NB4 (cell line): Measurements from ENCODE around the gene MAU2.

ENCODE experiments used
- DNase-seq: peaks from one replicate; pipeline ENCODE4 v3.0.0; 2010; ENCODE audit warnings: low read depth
- H3K4me3 ChIP-seq: one replicate; pipeline ENCODE4 v1.5.1; 2011; ENCODE audit warnings: mild to moderate bottlenecking, low read depth, low read length, moderate library complexity
- MYC ChIP-seq: IDR thresholded peaks from 2 replicates; pipeline ENCODE4 v1.6.1; 2011; ENCODE audit warnings: low read depth, low read length
- POLR2A ChIP-seq: IDR thresholded peaks from 2 replicates; pipeline ENCODE4 v1.6.1; 2011; ENCODE audit warnings: mild to moderate bottlenecking; ENCODE audit not compliant: insufficient read length; ENCODE audit errors: extremely low read depth
- TF ChIP-seq, protein P1 (sequence below): IDR thresholded peaks from one replicate; pipeline ENCODE4 v1.5.1; 2012; ENCODE audit warnings: low read depth, low read length
- TF ChIP-seq, protein P2 (sequence below): IDR thresholded peaks from 2 replicates; pipeline ENCODE4 v1.6.1; 2011; ENCODE audit warnings: low read depth, low read length

MAU2 gene

DNA sequence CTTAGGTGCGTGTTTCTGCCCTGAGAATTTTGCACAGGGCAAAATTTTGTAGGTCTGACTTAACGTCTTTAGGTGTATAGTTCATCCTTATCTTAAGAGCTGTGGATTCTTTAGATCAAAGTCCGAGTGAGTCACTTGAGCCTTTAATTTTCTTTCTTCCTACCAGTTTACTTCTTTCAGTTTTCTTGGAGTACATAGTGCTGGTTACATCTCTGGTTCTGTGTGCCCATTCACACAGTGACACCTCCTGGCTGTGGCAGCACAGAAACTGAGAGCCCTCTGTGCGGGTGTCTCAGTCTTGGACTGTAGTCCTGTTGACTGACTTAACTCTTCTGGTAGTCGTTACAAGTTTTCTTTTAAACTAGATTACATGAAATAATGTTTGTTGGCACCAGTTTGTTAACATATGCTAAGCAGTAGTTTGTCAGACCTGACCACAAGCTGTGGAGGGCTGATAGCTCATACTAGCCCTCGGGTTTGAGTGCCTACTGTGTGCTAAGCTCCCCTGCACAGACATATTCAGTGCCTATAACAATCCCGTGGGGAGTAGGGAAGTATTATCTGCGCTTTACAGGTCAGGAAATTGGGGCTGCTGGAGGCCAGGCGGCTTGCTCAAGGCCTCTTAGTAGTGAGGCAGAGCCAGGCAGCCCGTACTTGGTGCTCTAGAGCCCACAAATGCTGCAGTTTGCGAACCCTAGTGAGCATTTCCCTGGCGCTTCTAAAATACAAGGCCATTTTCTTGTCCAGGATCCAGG, 86.4 kb downstream of the MAU2 start:
- TF ChIP-seq, protein P1, sequence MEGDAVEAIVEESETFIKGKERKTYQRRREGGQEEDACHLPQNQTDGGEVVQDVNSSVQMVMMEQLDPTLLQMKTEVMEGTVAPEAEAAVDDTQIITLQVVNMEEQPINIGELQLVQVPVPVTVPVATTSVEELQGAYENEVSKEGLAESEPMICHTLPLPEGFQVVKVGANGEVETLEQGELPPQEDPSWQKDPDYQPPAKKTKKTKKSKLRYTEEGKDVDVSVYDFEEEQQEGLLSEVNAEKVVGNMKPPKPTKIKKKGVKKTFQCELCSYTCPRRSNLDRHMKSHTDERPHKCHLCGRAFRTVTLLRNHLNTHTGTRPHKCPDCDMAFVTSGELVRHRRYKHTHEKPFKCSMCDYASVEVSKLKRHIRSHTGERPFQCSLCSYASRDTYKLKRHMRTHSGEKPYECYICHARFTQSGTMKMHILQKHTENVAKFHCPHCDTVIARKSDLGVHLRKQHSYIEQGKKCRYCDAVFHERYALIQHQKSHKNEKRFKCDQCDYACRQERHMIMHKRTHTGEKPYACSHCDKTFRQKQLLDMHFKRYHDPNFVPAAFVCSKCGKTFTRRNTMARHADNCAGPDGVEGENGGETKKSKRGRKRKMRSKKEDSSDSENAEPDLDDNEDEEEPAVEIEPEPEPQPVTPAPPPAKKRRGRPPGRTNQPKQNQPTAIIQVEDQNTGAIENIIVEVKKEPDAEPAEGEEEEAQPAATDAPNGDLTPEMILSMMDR = no peak
- TF ChIP-seq MYC (no peak), POLR2A (no peak)
- TF ChIP-seq, protein P2, sequence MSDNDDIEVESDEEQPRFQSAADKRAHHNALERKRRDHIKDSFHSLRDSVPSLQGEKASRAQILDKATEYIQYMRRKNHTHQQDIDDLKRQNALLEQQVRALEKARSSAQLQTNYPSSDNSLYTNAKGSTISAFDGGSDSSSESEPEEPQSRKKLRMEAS = no peak
- DNase-seq = peak; percentile 68
- peak overlapping the region; percentile 91 for H3K4me3 ChIP-seq

DNA sequence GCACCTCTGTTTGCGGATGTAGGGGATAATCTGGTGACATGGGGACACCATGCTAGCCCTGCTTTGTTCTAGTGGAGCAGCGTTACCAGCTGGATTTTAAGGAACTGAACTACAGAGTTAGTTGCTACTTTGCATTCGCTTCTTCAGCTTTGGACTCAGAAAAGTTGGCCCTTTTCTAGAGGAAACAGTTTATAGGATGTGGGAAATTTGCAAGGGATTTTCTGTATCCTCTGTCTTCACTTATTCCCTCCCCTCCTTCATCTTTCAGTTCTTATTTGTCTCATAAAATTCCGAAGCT, 87.0 kb downstream of the MAU2 start:
- no peak for DNase-seq
- H3K4me3 ChIP-seq = peak overlapping the region; percentile 91

More for the DNA sequence above, 87.0 kb downstream of the MAU2 start:
- TF ChIP-seq POLR2A (no peak), MYC (no peak)
- TF ChIP-seq, protein P1 = no peak
- TF ChIP-seq, protein P2 = no peak
